Upper lobe of right lung (tissue), 1 donor: Measurements from ENCODE around the gene ATP7A. TPM values are rescaled to one million over a fixed set of nuclear protein-coding genes. Genes with fewer than 3 reads are reported as not detected.
"Not testable (repeated sequence)": the region's sequence is repeated elsewhere in the genome, so short reads cannot be mapped to it uniquely, and the experiment has no call there.

Experiments
- ATAC-seq: fragments of 200-7000 bp; cut with Tn5 transposase; one replicate; pipeline ENCODE4 v1.9.1; 2020; ENCODE audit warnings: mild to moderate bottlenecking, moderate library complexity
- DNase-seq: peaks from one replicate; pipeline ENCODE4 v3.0.0-alpha.2; 2020
- H3K27ac ChIP-seq: fragments of 200-600 bp; one replicate; pipeline ENCODE4 v1.8.0; 2022
- H3K27me3 ChIP-seq: fragments of 200-600 bp; one replicate; pipeline ENCODE4 v1.8.0; 2022; ENCODE audit warnings: mild to moderate bottlenecking
- H3K36me3 ChIP-seq: fragments of 200-600 bp; one replicate; pipeline ENCODE4 v1.8.0; 2022
- H3K4me1 ChIP-seq: fragments of 200-600 bp; one replicate; pipeline ENCODE4 v1.8.0; 2022
- H3K4me3 ChIP-seq: fragments of 200-600 bp; one replicate; pipeline ENCODE4 v1.8.0; 2022; ENCODE audit warnings: mild to moderate bottlenecking
- H3K9me3 ChIP-seq: fragments of 200-600 bp; one replicate; pipeline ENCODE4 v1.8.0; 2022
- intact Hi-C: fragments of 100-400 bp; cut with DNase I; formaldehyde crosslinking; loops from one replicate; pipeline ENCODE4 v1.11.0; 2022
- total RNA-seq: library from RNA; stranded (reverse); fragmentation: NEBNext Ultra II Directional; extraction: Animal tissue kit (Norgen Biotek cat#: 25700); gene quantifications from one replicate; pipeline ENCODE4 v1.2.1, GENCODE V29; 2021
- TF ChIP-seq, protein P1 (sequence below): fragments of 200-600 bp; IDR thresholded peaks from one replicate; pipeline ENCODE4 v1.8.0; 2022; ENCODE audit warnings: antibody characterized with exemption
- donor health status: DM: no; HTN: yes; CAD: no; lungs with severe emphysema.

ATP7A gene
- total RNA-seq, 1 donor from 2014 or later, result 16.4 TPM

DNA sequence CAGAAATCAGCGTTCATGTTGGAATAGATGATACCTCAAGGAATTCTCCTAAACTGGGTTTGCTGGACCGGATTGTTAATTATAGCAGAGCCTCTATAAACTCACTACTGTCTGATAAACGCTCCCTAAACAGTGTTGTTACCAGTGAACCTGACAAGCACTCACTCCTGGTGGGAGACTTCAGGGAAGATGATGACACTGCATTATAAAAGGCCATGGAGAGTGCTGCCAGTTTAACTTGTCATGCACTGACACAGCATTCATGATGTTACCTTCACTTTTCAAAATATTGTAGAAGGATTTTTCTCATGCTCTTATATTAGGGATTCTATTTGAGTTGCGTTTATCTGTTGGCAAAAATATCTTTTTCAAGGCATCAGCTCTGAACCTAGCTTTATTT, 135.9 kb downstream of the ATP7A start:
- intact Hi-C loops, result no loop called here
- ATAC-seq, result no peak
- H3K4me3 ChIP-seq, result no peak overlapping the region
- H3K9me3 ChIP-seq, result no peaks in the 10 kb centered on the region
- H3K27ac ChIP-seq, result no peak overlapping the region
- peaks cover 17% of the 10 kb centered on the region for H3K36me3 ChIP-seq
- no peaks in the 10 kb centered on the region for H3K4me1 ChIP-seq
- TF ChIP-seq, protein P1, sequence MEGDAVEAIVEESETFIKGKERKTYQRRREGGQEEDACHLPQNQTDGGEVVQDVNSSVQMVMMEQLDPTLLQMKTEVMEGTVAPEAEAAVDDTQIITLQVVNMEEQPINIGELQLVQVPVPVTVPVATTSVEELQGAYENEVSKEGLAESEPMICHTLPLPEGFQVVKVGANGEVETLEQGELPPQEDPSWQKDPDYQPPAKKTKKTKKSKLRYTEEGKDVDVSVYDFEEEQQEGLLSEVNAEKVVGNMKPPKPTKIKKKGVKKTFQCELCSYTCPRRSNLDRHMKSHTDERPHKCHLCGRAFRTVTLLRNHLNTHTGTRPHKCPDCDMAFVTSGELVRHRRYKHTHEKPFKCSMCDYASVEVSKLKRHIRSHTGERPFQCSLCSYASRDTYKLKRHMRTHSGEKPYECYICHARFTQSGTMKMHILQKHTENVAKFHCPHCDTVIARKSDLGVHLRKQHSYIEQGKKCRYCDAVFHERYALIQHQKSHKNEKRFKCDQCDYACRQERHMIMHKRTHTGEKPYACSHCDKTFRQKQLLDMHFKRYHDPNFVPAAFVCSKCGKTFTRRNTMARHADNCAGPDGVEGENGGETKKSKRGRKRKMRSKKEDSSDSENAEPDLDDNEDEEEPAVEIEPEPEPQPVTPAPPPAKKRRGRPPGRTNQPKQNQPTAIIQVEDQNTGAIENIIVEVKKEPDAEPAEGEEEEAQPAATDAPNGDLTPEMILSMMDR, result no peak
- no peaks in the 10 kb centered on the region for H3K27me3 ChIP-seq
- no peak for DNase-seq

DNA sequence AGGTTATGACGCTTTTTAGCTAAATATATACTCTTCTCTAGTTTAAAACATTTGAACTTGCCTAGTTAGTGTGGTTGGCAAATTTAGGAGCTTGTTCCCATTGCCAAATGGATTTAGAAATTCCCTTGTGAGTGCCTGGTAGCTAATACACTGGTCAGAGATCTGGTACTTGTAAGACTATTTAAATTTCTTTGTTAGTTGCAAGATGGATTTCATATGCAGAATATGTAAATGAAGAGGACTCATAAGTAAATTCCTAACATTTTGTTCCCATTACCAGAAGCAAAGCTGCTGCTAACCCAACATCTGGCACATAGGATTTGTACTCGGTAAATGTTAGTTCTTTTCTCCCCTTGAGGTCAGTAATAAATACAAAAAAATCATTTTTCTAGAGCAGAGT, 137.6 kb downstream of the ATP7A start:
- H3K27me3 ChIP-seq, result no peaks in the 10 kb centered on the region
- intact Hi-C loops, result no loop called here
- H3K27ac ChIP-seq, result no peak overlapping the region
- DNase-seq (no peak), ATAC-seq (no peak)
- TF ChIP-seq, protein P1, result no peak
- H3K4me3 ChIP-seq, result no peak overlapping the region
- peaks cover 17% of the 10 kb centered on the region for H3K36me3 ChIP-seq
- no peaks in the 10 kb centered on the region for H3K9me3 ChIP-seq
- no peaks in the 10 kb centered on the region for H3K4me1 ChIP-seq

DNA sequence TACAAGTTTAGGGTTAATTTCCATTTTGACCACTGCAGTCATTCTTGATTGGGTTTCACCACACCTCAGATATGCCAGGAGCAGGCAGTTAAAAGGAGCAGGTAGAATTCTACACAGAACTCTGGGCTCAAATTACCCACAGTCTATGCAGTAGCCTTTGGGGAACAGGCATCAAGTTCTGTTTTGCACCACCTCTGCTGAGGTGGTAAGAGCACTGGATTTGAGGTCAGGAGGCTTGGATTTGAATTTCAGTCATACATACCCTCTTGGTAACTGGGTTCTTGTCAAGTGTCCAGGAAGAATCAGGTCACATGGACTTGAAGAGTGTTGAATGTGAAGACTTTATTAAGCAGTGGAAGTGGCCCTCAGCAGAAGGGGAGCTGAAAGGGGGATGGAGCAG, 153.2 kb downstream of the ATP7A start:
- TF ChIP-seq, protein P1, result no peak
- Histone ChIP-seq H3K27ac (no peak overlapping the region), H3K27me3 (no peaks in the 10 kb centered on the region), H3K4me1 (no peaks in the 10 kb centered on the region), H3K4me3 (no peak overlapping the region), H3K9me3 (no peaks in the 10 kb centered on the region), H3K36me3 (no peaks in the 10 kb centered on the region)
- intact Hi-C loops, result no loop called here
- no peak for DNase-seq
- ATAC-seq, result no peak

DNA sequence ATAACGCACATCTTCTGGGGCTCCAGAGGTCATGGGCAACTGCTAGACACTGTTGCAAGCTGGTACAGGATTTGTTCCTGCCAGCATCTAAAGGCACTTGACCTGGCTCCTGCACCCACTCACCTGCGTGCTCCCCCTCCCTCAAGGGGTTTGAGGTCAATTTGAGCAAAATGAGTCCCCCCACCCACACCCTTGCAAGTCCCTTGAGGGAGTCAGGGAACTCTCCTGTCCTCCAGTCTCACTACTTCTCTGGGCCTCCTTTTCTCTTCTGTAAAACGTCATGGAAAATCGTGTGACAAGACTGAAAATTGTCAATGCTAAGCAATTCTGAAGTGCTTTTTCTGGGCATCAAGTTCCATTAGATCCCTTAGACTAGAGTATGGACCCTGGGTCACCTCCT, 153.7 kb downstream of the ATP7A start:
- Histone ChIP-seq H3K36me3 (no peaks in the 10 kb centered on the region), H3K27ac (no peak overlapping the region), H3K9me3 (no peaks in the 10 kb centered on the region), H3K27me3 (no peaks in the 10 kb centered on the region), H3K4me3 (no peak overlapping the region), H3K4me1 (no peaks in the 10 kb centered on the region)
- DNase-seq (no peak), ATAC-seq (no peak)
- TF ChIP-seq, protein P1, result no peak
- intact Hi-C loops, result no loop called here

DNA sequence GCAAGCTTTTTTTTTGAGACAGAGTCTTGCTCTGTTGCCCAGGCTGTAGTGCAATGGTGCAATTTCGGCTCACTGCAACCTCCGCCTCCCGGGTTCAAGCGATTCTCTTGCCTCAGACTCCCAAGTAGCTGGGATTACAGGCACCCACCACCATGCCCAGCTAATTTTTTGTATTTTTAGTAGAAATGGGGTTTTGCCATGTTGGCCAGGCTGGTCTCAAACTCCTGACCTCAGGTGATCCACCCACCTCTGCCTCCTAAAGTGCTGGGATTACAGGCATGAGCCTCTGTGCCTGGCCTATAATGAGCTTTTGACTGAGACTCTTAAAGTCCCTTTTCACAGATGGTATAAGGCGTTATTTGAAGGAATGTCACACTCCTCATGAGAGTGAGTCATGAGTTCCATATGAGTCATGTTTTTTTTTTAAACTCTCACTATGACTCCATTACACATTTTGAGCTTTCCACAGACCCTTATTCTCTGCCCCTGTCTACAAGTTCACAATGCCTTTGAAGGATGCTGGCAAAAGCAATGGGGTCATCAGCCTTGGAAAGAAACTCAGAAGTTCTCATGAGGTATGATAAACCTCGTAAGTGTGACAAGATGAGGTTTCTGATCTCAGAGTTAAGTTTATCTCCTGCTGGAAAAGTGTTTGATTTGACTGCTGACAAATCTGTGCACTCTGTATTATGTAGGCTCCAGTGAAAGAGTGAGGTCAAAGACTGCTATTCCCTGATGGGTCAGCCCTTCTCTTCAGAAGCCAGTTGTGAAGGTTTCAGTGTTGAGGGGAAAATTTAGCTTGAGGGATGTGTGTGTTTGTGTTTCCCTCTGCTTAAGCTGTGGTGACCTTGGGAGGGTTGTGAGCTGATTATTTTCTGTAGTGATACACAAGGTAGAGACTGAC, 154.5 kb downstream of the ATP7A start:
- H3K36me3 ChIP-seq, H3K4me1 ChIP-seq, H3K27me3 ChIP-seq, H3K27ac ChIP-seq, intact Hi-C loops, ATAC-seq, DNase-seq, H3K4me3 ChIP-seq, H3K9me3 ChIP-seq: not testable (repeated sequence)

DNA sequence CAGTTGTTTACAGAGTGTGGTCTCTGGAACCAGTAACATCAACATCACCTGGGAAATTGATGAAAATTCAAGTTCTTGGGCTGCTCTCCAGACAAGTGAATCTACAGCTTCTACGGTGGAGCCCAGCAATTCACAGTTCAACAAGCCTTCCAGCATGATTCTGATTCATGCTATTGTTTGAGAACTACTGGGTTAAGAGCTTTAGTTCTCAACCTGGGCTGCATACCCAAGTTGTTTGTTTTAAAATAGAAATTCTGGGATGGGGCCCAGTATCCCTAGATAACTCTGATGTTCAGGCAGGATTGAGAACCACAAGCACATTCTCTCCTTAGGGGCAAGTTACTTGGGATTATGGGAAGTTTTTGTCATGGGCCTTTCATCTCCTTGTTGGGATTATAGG, 155.6 kb downstream of the ATP7A start:
- H3K9me3 ChIP-seq, result no peaks in the 10 kb centered on the region
- no peaks in the 10 kb centered on the region for H3K27me3 ChIP-seq
- H3K4me1 ChIP-seq, result no peaks in the 10 kb centered on the region
- H3K27ac ChIP-seq, result no peak overlapping the region
- no peak for DNase-seq
- intact Hi-C loops, result no loop called here
- no peak overlapping the region for H3K4me3 ChIP-seq
- no peak for ATAC-seq
- TF ChIP-seq, protein P1, result no peak
- no peaks in the 10 kb centered on the region for H3K36me3 ChIP-seq
